Activated T-helper 2 cell treated with anti-CD3 and anti-CD28 coated beads, Interferon-gamma antibody, Interleukin-2, Interleukin-4, amounts not matched to agents 10 μg/mL and 5 μg/mL and 100 μg/mL, durations not matched to agents 14 hours and 24 hours and 36 hours (primary cell): Measurements from ENCODE around the gene GNAI2. TPM values are rescaled to one million over a fixed set of nuclear protein-coding genes. Genes with fewer than 3 reads are reported as not detected.
"Not testable (repeated sequence)": the region's sequence is repeated elsewhere in the genome, so short reads cannot be mapped to it uniquely, and the experiment has no call there.

Experiments
- DNase-seq: peaks from one replicate; pipeline ENCODE4 v3.0.0; 2021; ENCODE audit warnings: low spot score
- H3K27ac Mint-ChIP-seq: one replicate; pipeline ENCODE4 v1.8.0; 2021; ENCODE audit warnings: mixed read lengths
- H3K27me3 Mint-ChIP-seq: one replicate; pipeline ENCODE4 v1.8.0; 2021; ENCODE audit warnings: low read depth, mixed read lengths
- H3K36me3 Mint-ChIP-seq: one replicate; pipeline ENCODE4 v1.8.0; 2021; ENCODE audit warnings: low read depth, mixed read lengths
- H3K4me1 Mint-ChIP-seq: one replicate; pipeline ENCODE4 v1.8.0; 2021; ENCODE audit warnings: low read depth, mixed read lengths
- H3K4me3 Mint-ChIP-seq: one replicate; pipeline ENCODE4 v1.8.0; 2021; ENCODE audit warnings: low read depth, mild to moderate bottlenecking, moderate library complexity, mixed read lengths
- H3K9me3 Mint-ChIP-seq: one replicate; pipeline ENCODE4 v1.8.0; 2021; ENCODE audit warnings: mixed read lengths
- intact Hi-C: fragments of 100-400 bp; cut with micrococcal nuclease; formaldehyde crosslinking; loops from one replicate; pipeline ENCODE4 v1.15.1; 2023
- total RNA-seq: library from RNA; stranded (reverse); gene quantifications from 2 replicates; pipeline ENCODE4 v1.2.3, GENCODE V29; 2022

Gene GNAI2
- total RNA-seq, 1 donor from 2014 or later: 269 TPM

GRCh38 chr3:50275996-50276761, 40.2 kb downstream of the GNAI2 start:
- H3K36me3 Mint-ChIP-seq: no peaks in the 10 kb centered on the region
- no peak overlapping the region for H3K27ac Mint-ChIP-seq
- H3K9me3 Mint-ChIP-seq: no peaks in the 10 kb centered on the region
- H3K4me1 Mint-ChIP-seq: peaks cover 11% of the 10 kb centered on the region
- H3K4me3 Mint-ChIP-seq: peak overlapping the region; percentile 17
- peaks cover 36% of the 10 kb centered on the region for H3K27me3 Mint-ChIP-seq
- intact Hi-C loops: no loop called here
- DNase-seq: peak; percentile 32

GRCh38 chr3:50276762-50277101, 40.7 kb downstream of the GNAI2 start:
- Mint-ChIP-seq H3K27ac (no peak overlapping the region), H3K4me1 (peaks cover 11% of the 10 kb centered on the region), H3K9me3 (no peaks in the 10 kb centered on the region), H3K27me3 (peaks cover 36% of the 10 kb centered on the region), H3K36me3 (no peaks in the 10 kb centered on the region), H3K4me3 (no peak overlapping the region)
- DNase-seq: no peak
- intact Hi-C loops: no loop called here

- H3K27me3 Mint-ChIP-seq: peaks cover 32% of the 10 kb centered on the region
- no peaks in the 10 kb centered on the region for H3K36me3 Mint-ChIP-seq
- peaks cover 9% of the 10 kb centered on the region for H3K4me1 Mint-ChIP-seq
- no peak for DNase-seq
- H3K9me3 Mint-ChIP-seq: no peaks in the 10 kb centered on the region
- H3K27ac Mint-ChIP-seq: no peak overlapping the region
- intact Hi-C loops: no loop called here
- no peak overlapping the region for H3K4me3 Mint-ChIP-seq
Observed at GRCh38 chr3:50278123-50278879, 42.3 kb downstream of the GNAI2 start.

DNA sequence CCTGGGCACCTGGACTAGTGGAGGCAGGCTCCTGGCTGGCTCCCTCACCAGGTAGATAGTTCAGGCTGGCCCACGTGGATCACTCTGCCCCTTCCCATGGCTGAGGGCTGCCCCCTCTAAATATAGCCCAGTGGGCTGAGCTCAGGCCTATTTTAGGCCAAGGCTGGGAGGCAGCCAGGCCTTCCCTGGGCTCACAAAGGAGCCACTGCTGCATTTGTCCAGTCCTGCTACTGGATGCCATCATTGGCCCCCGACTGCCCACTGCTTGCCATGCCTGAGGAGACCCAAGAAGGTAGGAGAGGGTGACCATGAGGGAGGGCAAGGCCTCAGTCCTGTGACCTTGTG, 42.8 kb downstream of the GNAI2 start, which contains the start of gene LSMEM2:
Gene LSMEM2, plus strand, starts transcription at position 208 of the 345 bp plus-strand sequence. Its CDS starts 27 bp downstream, at position 235.
- Mint-ChIP-seq H3K4me3 (no peak within 1 kb of the TSS), H3K9me3 (no peaks in the 10 kb centered on the region), H3K27ac (no peak within 1 kb of the TSS), H3K27me3 (peaks cover 31% of the 10 kb centered on the region), H3K4me1 (peaks cover 9% of the 10 kb centered on the region), H3K36me3 (no peaks in the 10 kb centered on the region)
- intact Hi-C loops: no loop called here
- DNase-seq: no peak

DNA sequence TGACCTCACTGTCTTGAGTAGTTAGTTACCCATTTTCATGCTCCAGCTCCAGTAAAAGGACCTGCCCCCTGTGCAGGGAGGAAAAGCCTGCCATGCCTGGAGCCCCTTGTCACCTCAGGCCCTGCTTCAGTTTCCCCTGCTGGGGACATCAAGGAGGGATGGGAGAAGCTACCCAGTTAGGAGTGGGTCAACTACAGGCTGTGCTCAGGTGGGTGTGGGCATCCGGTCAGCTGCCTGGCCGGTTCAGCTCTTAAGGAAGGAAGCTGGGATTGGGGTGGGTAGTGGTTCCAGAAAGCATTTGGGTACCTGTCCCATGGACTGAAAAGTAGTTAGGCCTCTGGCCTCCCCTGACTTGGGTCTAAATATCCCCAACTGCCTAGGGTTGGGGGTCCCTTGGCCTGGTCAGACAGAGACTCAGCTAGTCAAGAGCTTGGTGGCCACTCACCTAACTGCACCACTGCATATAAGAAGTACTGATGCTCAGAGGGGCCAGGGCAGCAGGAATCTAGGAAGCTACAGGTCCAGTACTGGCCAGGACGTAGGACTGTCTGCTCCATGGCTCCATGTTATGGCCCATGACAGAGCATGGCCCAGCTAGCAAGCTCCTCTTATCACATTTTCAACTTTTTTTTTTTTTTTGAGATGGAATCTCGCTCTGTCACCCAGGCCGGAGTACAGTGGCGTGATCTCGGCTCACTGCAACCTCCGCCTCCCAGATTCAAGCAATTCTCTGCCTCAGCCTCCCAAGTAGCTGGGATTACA, 43.4 kb downstream of the GNAI2 start:
- no peak for DNase-seq
- peaks cover 5% of the 10 kb centered on the region for H3K4me1 Mint-ChIP-seq
- intact Hi-C loops: no loop called here
- no peak overlapping the region for H3K27ac Mint-ChIP-seq
- H3K27me3 Mint-ChIP-seq: peaks cover 26% of the 10 kb centered on the region
- no peaks in the 10 kb centered on the region for H3K9me3 Mint-ChIP-seq
- H3K4me3 Mint-ChIP-seq: no peak overlapping the region
- no peaks in the 10 kb centered on the region for H3K36me3 Mint-ChIP-seq

GRCh38 chr3:50284121-50284520, 48.1 kb downstream of the GNAI2 start:
- H3K9me3 Mint-ChIP-seq, H3K4me3 Mint-ChIP-seq, H3K27me3 Mint-ChIP-seq, intact Hi-C loops, H3K4me1 Mint-ChIP-seq, DNase-seq, H3K27ac Mint-ChIP-seq: not testable (repeated sequence)
- peaks cover 26% of the 10 kb centered on the region for H3K36me3 Mint-ChIP-seq

GRCh38 chr3:50286322-50287227, 50.6 kb downstream of the GNAI2 start:
- Mint-ChIP-seq H3K36me3 (peaks cover 48% of the 10 kb centered on the region), H3K27ac (no peak overlapping the region), H3K9me3 (no peaks in the 10 kb centered on the region), H3K4me3 (no peak overlapping the region), H3K27me3 (no peaks in the 10 kb centered on the region), H3K4me1 (peaks cover 3% of the 10 kb centered on the region)
- no peak for DNase-seq
- intact Hi-C loops: no loop called here

DNA sequence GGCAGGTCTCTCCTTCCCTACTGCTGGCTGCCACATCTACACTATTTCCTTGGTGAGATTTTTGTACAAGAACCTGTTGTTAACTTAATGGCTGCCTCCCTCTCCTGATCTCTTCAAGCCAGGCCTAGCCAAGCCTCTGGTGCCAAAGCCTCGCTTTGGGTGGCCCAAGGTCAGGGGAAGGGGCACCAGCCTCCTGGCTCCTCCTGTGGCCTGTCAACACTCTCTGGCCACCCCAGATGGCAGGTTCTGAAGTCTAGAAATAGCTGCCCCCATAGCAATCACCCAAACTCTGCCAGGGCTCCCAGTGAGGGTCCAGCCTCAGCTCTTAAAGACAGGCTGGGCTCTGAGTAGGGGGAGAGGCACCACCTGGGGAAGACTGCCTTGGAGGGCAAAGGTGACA, 51.3 kb downstream of the GNAI2 start:
- peaks cover 3% of the 10 kb centered on the region for H3K4me1 Mint-ChIP-seq
- H3K9me3 Mint-ChIP-seq: no peaks in the 10 kb centered on the region
- H3K27me3 Mint-ChIP-seq: no peaks in the 10 kb centered on the region
- H3K36me3 Mint-ChIP-seq: peaks cover 48% of the 10 kb centered on the region
- no peak for DNase-seq
- no peak overlapping the region for H3K4me3 Mint-ChIP-seq
- intact Hi-C loops: no loop called here
- no peak overlapping the region for H3K27ac Mint-ChIP-seq

DNA sequence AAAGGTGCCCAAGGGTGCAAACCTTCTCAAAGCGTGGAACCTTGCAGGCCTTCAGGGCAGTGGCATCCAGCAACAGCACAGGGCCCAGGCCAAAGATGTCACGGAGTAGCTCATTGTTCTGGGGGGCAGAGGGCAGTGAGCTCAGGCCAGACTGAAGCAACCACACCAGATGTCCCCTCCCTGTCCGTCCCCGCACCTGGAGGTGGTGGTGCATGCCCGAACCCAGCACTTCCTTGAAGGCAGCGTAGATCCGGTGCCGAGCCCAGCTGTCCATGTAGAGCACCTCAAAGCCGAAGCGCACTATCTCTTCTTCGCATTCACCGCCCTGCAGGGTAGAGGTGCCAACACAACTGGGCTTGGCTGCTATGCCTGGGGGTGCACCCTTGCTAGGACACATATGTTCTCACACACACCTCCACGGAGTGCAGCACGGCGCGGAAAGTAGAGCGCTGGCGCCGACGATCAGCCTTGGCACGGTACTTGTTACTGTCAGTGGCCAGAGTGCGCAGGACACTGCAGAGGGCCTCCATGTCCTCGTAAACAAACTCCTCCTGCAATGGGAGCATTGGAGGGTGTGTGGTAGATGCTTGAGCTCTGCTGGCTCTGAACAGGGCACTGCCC, 52.5 kb downstream of the GNAI2 start:
- Mint-ChIP-seq H3K36me3 (peaks cover 48% of the 10 kb centered on the region), H3K4me3 (no peak overlapping the region), H3K4me1 (peaks cover 9% of the 10 kb centered on the region), H3K27ac (no peak overlapping the region), H3K27me3 (no peaks in the 10 kb centered on the region), H3K9me3 (no peaks in the 10 kb centered on the region)
- no peak for DNase-seq
- intact Hi-C loops: no loop called here

DNA sequence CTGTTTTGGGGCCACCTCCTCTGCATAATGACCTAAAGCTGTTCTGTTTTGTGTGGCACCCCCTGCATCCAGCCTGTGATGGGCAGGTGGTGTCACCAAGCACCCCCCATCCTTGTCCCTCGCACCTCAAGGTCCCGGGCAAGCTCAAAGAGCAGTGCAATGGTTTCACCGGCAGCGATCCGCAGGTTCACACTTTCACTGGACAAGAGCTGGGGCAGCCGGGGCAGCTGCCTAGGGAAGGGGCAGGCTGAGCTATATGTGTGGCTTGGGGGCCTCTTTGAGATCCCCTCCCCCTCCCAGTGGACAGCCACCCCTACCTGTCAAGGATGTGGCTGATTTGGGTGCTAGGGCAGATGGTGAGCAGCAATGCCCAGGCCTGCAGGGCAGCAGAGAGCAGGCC, 53.1 kb downstream of the GNAI2 start:
- no peak for DNase-seq
- H3K27ac Mint-ChIP-seq: no peak overlapping the region
- H3K4me1 Mint-ChIP-seq: peaks cover 9% of the 10 kb centered on the region
- peaks cover 48% of the 10 kb centered on the region for H3K36me3 Mint-ChIP-seq
- H3K9me3 Mint-ChIP-seq: no peaks in the 10 kb centered on the region
- no peaks in the 10 kb centered on the region for H3K27me3 Mint-ChIP-seq
- intact Hi-C loops: no loop called here
- H3K4me3 Mint-ChIP-seq: peak overlapping the region; percentile 39

GRCh38 chr3:50290161-50290641, 54.2 kb downstream of the GNAI2 start:
- Mint-ChIP-seq H3K27ac (no peak overlapping the region), H3K9me3 (no peaks in the 10 kb centered on the region), H3K4me3 (peak overlapping the region; percentile 18), H3K36me3 (peaks cover 48% of the 10 kb centered on the region), H3K27me3 (no peaks in the 10 kb centered on the region), H3K4me1 (peaks cover 9% of the 10 kb centered on the region)
- intact Hi-C loops: loop anchor here (10.0 kb wide), 1 partner anchor 355 kb away; no protein-coding TSS in a partner anchor
- DNase-seq: no peak
